Left lung (tissue), 10 donors: Measurements from ENCODE around the gene CACNB1. TPM values are rescaled to one million over a fixed set of nuclear protein-coding genes. Genes with fewer than 3 reads are reported as not detected.

ENCODE experiments used
- ATAC-seq: fragments of 200-7000 bp; cut with Tn5 transposase; one replicate; pipeline ENCODE4 v1.9.1; 2020; ENCODE audit warnings: moderate library complexity
- DNase-seq, 4 donors: peaks; one replicate each; pipeline ENCODE4 v3.0.0-alpha.2; 2013 to 2020
- H3K27ac ChIP-seq, 2 donors: fragments of 200-600 bp; sonication (generic) in 1 of 2; one replicate each; pipeline versions ENCODE4 v1.5.0 to v1.8.0; 2020 to 2021
- H3K27me3 ChIP-seq, 2 donors: fragments of 200-600 bp; sonication (generic) in 1 of 2; one replicate each; pipeline versions ENCODE4 v1.5.0 to v1.8.0; 2020 to 2021
- H3K36me3 ChIP-seq, 2 donors: fragments of 200-600 bp; sonication (generic) in 1 of 2; one replicate each; pipeline versions ENCODE4 v1.5.0 to v1.8.0; 2020 to 2021
- H3K4me1 ChIP-seq, 2 donors: fragments of 200-600 bp; one replicate each; pipeline ENCODE4 v1.8.0; 2021
- H3K4me3 ChIP-seq, 2 donors: fragments of 200-600 bp; sonication (generic) in 1 of 2; one replicate each; pipeline versions ENCODE4 v1.5.0 to v1.8.0; 2020 to 2021; ENCODE audit warnings: mild to moderate bottlenecking in 1 of 2
- H3K9me3 ChIP-seq, 2 donors: fragments of 200-600 bp; sonication (generic) in 1 of 2; one replicate each; pipeline versions ENCODE4 v1.5.0 to v1.8.0; 2020 to 2021
- CTCF ChIP-seq, 2 donors: fragments of 200-600 bp; sonication (generic) in 1 of 2; IDR thresholded peaks; one replicate each; pipeline versions ENCODE4 v1.5.0 to v1.8.0; 2021; ENCODE audit warnings: antibody characterized with exemption in 2 of 2
- intact Hi-C, 2 donors: fragments of 100-400 bp; cut with DNase I; formaldehyde crosslinking; loops; one replicate each; pipeline versions ENCODE4 v1.11.2 to v1.14.2; 2022
- polyA plus RNA-seq, 6 donors: library from polyadenylated mRNA; unstranded; fragments of 120-200 nt; gene quantifications; one replicate each; pipeline ENCODE4 v1.2.1, GENCODE V29; 2013; ENCODE audit not compliant: insufficient read length in 6 of 6
- total RNA-seq, 2 donors: library from RNA; stranded (reverse); fragmentation: NEBNext Ultra II Directional; extraction: Animal tissue kit (Norgen Biotek cat#: 25700); gene quantifications; one replicate each; pipeline ENCODE4 v1.2.1, GENCODE V29; 2021
- donor health status: DM: no; HTN: yes; CAD: no.
- donor health status: DM: no; HTN: no; CAD: no.

Gene CACNB1
- total and polyA plus RNA-seq, 8 donors: 9.4 to 31.4 (median 13.3) TPM

GRCh38 chr17:39147221-39148185 is 50.0 kb downstream of the CACNB1 start:
- no peak overlapping the region for H3K27ac ChIP-seq
- H3K36me3 ChIP-seq: no peaks in the 10 kb centered on the region
- H3K4me3 ChIP-seq: no peak overlapping the region
- no peak for TF ChIP-seq CTCF (IDR thresholded peaks at IDR 0.05)
- H3K9me3 ChIP-seq: no peaks in the 10 kb centered on the region
- peaks cover 9 to 39% of the 10 kb centered on the region in 2 donors for H3K27me3 ChIP-seq
- DNase-seq (no peak), ATAC-seq (no peak)
- peaks cover under 1 to 19% of the 10 kb centered on the region in 2 donors for H3K4me1 ChIP-seq
- intact Hi-C loops: loop anchor here in 1 of 2 donors (10.0 kb wide), 1 partner anchor 73 kb away; no protein-coding TSS in a partner anchor

- ATAC-seq (no peak), DNase-seq (no peak)
- H3K36me3 ChIP-seq: no peaks in the 10 kb centered on the region
- H3K4me1 ChIP-seq: peaks cover 0 to 7% of the 10 kb centered on the region in 2 donors
- H3K27me3 ChIP-seq: peaks cover 5 to 27% of the 10 kb centered on the region in 2 donors
- no peak overlapping the region for H3K27ac ChIP-seq
- intact Hi-C loops: loop anchor here in 1 of 2 donors (10.0 kb wide), 1 partner anchor 71 kb away; no protein-coding TSS in a partner anchor
- peaks cover 0 to 2% of the 10 kb centered on the region in 2 donors for H3K9me3 ChIP-seq
- H3K4me3 ChIP-seq: no peak overlapping the region
- TF ChIP-seq CTCF (IDR thresholded peaks at IDR 0.05): no peak
Measured at GRCh38 chr17:39146273-39146672, 51.2 kb downstream of the CACNB1 start.

- TF ChIP-seq CTCF (IDR thresholded peaks at IDR 0.05): no peak
Measured at GRCh38 chr17:39145143-39145542, 52.3 kb downstream of the CACNB1 start.

GRCh38 chr17:39144416-39144840 is 53.0 kb downstream of the CACNB1 start:
- no peaks in the 10 kb centered on the region for H3K36me3 ChIP-seq
- TF ChIP-seq CTCF (IDR thresholded peaks at IDR 0.05): no peak
- intact Hi-C loops: loop anchor here in 1 of 2 donors (10.0 kb wide), 1 partner anchor 70 kb away; no protein-coding TSS in a partner anchor
- ATAC-seq (peak; percentile 87), DNase-seq (peak in 3 of 4 donors; percentile 76 to 85 (median 81))
- no peaks in the 10 kb centered on the region for H3K4me1 ChIP-seq
- H3K27me3 ChIP-seq: peaks cover 0 to 9% of the 10 kb centered on the region in 2 donors
- no peak overlapping the region for H3K4me3 ChIP-seq
- H3K27ac ChIP-seq: no peak overlapping the region
- H3K9me3 ChIP-seq: peaks cover 0 to 4% of the 10 kb centered on the region in 2 donors

More at GRCh38 chr17:39145143-39145542, 52.3 kb downstream of the CACNB1 start:
- no peaks in the 10 kb centered on the region for H3K4me1 ChIP-seq
- no peaks in the 10 kb centered on the region for H3K36me3 ChIP-seq
- H3K9me3 ChIP-seq: peaks cover 0 to 4% of the 10 kb centered on the region in 2 donors
- H3K27ac ChIP-seq: no peak overlapping the region
- ATAC-seq (no peak), DNase-seq (no peak)
- intact Hi-C loops: loop anchor here in 1 of 2 donors (10.0 kb wide), 1 partner anchor 70 kb away; no protein-coding TSS in a partner anchor
- H3K27me3 ChIP-seq: peaks cover 0 to 16% of the 10 kb centered on the region in 2 donors
- no peak overlapping the region for H3K4me3 ChIP-seq
